ENCODE results near the gene CAMKK1. TPM values are rescaled to one million over a fixed set of nuclear protein-coding genes. Genes with fewer than 3 reads are reported as not detected.

The CAMKK1 gene
- total RNA-seq, 1 donor from 2014 or later = 3.4 TPM

DNA sequence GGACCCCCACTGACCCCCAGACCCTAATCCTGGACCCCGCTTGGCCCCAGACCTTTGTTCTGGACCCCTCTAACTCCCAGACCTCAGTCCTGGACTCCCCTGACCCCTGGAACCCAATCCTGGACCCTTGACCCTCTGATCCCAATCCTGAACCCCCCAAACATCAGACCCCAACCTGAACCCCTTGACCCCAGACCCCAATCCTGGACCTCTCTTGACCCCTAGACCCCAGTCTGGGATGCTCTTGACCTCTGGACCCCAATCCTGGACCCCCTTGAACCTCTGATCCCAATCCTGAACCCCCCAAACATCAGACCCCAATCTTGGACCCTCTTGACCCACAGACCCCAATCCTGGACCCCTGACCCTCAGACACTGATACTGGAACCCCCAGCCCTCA, 36.9 kb upstream of the CAMKK1 start:
- H3K27me3 ChIP-seq (ENCODE audit: control insufficient read depth, insufficient read depth, low read length) = peaks cover 2% of the 10 kb centered on the region
- no peaks in the 10 kb centered on the region for H3K36me3 ChIP-seq (ENCODE audit: control insufficient read depth, insufficient read depth, low read length)
- DNase-seq (ENCODE audit: low read depth) = no peak
- FAIRE-seq = no peak
- TF ChIP-seq, protein P1, sequence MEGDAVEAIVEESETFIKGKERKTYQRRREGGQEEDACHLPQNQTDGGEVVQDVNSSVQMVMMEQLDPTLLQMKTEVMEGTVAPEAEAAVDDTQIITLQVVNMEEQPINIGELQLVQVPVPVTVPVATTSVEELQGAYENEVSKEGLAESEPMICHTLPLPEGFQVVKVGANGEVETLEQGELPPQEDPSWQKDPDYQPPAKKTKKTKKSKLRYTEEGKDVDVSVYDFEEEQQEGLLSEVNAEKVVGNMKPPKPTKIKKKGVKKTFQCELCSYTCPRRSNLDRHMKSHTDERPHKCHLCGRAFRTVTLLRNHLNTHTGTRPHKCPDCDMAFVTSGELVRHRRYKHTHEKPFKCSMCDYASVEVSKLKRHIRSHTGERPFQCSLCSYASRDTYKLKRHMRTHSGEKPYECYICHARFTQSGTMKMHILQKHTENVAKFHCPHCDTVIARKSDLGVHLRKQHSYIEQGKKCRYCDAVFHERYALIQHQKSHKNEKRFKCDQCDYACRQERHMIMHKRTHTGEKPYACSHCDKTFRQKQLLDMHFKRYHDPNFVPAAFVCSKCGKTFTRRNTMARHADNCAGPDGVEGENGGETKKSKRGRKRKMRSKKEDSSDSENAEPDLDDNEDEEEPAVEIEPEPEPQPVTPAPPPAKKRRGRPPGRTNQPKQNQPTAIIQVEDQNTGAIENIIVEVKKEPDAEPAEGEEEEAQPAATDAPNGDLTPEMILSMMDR (IDR thresholded peaks at IDR 0.05; ENCODE audit: insufficient read depth, low read length, severe bottlenecking) = no peak
- H3K4me3 ChIP-seq (ENCODE audit: low read depth, low read length) = no peak overlapping the region

DNA sequence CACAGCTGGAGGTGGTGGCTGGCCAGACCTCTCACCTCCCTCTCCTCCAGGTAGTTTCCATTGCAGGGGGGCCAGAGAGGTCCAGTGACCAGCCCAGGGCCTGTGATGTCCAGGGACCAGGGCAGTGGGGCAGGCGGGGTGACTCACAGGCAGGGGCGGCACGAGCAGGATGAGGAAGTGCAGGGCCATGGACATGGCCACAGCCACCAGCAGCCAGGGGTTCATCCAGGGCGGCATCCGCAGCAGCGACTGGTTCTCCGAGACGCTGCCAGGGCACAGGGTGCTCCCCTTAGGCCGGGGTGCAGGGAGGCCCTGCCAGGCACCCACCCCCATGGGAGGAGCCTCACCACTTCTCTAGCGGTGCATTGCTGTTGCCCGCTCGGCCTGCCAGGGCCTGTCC, 36.3 kb upstream of the CAMKK1 start:
- Histone ChIP-seq H3K4me3 (ENCODE audit: low read depth, low read length) (no peak overlapping the region), H3K27me3 (ENCODE audit: control insufficient read depth, insufficient read depth, low read length) (peaks cover 2% of the 10 kb centered on the region), H3K36me3 (ENCODE audit: control insufficient read depth, insufficient read depth, low read length) (no peaks in the 10 kb centered on the region)
- no peak for FAIRE-seq
- DNase-seq (ENCODE audit: low read depth) = no peak
- TF ChIP-seq, protein P1 (IDR thresholded peaks at IDR 0.05; ENCODE audit: insufficient read depth, low read length, severe bottlenecking) = no peak

DNA sequence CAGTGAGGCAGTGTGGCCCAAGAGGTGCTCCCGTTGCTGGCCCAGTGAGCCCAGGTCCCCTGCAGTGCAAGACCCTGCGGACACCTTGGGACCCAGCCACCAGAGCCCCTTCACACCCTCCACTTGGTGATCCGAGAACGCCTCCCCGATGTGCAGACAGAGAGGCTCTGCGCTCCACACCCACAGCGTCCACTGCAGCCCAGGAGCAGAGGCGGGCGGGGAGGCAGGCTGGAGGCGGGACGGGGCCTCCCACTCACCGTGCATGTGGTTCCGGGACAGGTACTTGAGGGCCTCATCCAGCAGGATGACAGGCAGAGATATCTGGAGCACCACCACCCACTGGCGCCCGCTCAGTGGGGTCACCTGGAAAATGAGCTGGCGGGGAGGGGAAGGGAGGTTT, 35.6 kb upstream of the CAMKK1 start:
- FAIRE-seq (no peak), DNase-seq (ENCODE audit: low read depth) (no peak)
- no peak overlapping the region for H3K4me3 ChIP-seq (ENCODE audit: low read depth, low read length)
- peaks cover 2% of the 10 kb centered on the region for H3K27me3 ChIP-seq (ENCODE audit: control insufficient read depth, insufficient read depth, low read length)
- H3K36me3 ChIP-seq (ENCODE audit: control insufficient read depth, insufficient read depth, low read length) = no peaks in the 10 kb centered on the region
- TF ChIP-seq, protein P1 (IDR thresholded peaks at IDR 0.05; ENCODE audit: insufficient read depth, low read length, severe bottlenecking) = no peak

DNA sequence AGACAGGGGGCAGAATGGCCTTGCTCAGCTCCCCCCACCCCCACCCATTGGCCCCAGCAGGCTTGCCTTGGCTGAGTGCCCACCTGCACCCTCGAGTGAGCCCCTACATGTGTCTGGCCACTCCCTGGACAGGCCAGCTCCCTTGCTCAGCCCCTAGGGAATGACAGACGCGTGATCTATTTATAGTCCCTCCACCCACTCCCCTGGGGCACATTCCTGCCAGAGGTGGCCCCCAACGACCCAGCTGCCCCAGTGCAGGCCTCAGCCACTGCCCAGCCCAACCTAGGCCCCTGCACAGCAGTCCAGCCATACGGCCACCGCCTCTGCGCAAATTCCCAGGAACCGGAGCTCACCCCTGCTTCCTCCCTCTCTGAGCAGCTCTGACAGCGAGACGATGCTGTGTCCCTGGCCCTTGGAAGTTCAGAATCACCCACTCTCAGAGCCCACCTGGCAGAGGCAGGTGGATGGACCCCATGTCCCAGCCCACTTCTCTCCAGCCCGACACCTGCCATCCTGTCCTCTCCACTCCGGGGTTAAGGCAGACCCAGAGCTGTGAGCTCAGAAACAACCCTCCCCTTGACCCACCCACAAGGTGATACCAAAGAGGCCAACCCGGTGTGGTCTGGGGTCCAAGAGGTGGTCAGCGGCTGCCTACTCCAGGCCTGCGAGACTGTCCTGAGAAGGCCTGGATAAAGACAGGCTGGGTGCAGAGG, 34.9 kb upstream of the CAMKK1 start:
- Histone ChIP-seq H3K36me3 (ENCODE audit: control insufficient read depth, insufficient read depth, low read length) (no peaks in the 10 kb centered on the region), H3K4me3 (ENCODE audit: low read depth, low read length) (no peak overlapping the region), H3K27me3 (ENCODE audit: control insufficient read depth, insufficient read depth, low read length) (peaks cover 2% of the 10 kb centered on the region)
- DNase-seq (ENCODE audit: low read depth) (no peak), FAIRE-seq (no peak)
- TF ChIP-seq, protein P1 (IDR thresholded peaks at IDR 0.05; ENCODE audit: insufficient read depth, low read length, severe bottlenecking) = no peak

DNA sequence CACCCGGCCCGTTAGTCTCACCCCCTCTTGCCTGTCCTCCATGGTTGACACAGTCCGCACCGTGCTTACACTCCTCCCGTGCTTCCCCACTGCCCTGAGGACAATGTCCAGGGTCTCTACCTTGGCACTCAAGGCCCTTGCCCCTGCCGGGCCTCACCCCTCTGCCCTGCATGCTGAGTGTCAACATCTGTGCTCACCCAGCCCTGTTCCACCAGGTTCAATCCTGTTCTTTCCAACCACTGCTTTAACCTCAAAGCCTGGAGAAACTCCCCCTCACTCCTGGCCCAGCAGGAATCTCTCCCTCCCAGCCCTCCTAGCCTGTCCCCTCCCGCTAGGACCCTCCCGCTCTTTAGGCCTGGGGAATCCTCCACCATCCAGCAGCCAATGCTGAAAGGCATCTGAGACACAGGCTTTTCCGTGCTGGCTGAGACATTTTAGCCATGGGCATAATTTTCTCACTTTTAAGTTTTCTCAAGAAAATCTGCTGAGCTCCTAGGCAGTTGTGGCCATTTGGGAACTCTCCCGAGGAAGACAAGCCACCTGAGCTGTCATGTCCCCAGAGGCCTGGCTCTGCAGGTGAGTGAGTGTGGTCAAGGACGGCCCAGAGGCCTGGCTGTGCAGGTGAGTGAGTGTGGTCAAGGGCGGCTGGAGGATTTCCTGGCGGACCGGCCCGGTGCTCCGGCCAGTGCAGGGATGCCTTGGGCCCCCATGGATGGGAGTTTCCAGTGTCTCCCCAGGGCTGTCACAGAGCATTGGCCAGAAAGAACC, 34.2 kb upstream of the CAMKK1 start:
- H3K36me3 ChIP-seq (ENCODE audit: control insufficient read depth, insufficient read depth, low read length) = no peaks in the 10 kb centered on the region
- DNase-seq (ENCODE audit: low read depth) (no peak), FAIRE-seq (no peak)
- TF ChIP-seq, protein P1 (IDR thresholded peaks at IDR 0.05; ENCODE audit: insufficient read depth, low read length, severe bottlenecking) = no peak
- peaks cover 2% of the 10 kb centered on the region for H3K27me3 ChIP-seq (ENCODE audit: control insufficient read depth, insufficient read depth, low read length)
- H3K4me3 ChIP-seq (ENCODE audit: low read depth, low read length) = no peak overlapping the region

Measured in bronchial epithelial cell (primary cell).